ENCODE results near the gene FBXL19.

GRCh38 chr16:30926937-30927788 is 3.8 kb downstream of the FBXL19 start:
- TF ChIP-seq CTCF (conservative IDR thresholded peaks at IDR 0.05 in 1 of 2, IDR thresholded peaks at IDR 0.05 in 1 of 2; ENCODE audit: low read depth in 1 of 2, low read length in 2 of 2) (no peak), EZH2 (IDR thresholded peaks at IDR 0.05; ENCODE audit: low read length, missing control alignments) (no peak)

All from fibroblast of lung (primary cell).